Karpas-422 (cell line): ENCODE measurements around the gene CDC45. TPM values are rescaled to one million over a fixed set of nuclear protein-coding genes. Genes with fewer than 3 reads are reported as not detected.

Experiments
- DNase-seq: peaks from one replicate; pipeline ENCODE4 v3.0.0-alpha.2; 2015
- H2AFZ ChIP-seq: fragments of 200-600 bp; sonication (generic); 2 replicates; pipeline ENCODE4 v1.6.1; 2014; ENCODE audit warnings: antibody characterized with exemption, low read length, mixed read lengths
- H3K27ac ChIP-seq: fragments of 200-600 bp; sonication (generic); 2 replicates; pipeline ENCODE4 v1.5.1; 2014; ENCODE audit warnings: mild to moderate bottlenecking, low read length, moderate library complexity
- H3K27me3 ChIP-seq: fragments of 200-600 bp; sonication (generic); 2 replicates; pipeline ENCODE4 v1.6.1; 2014; ENCODE audit warnings: low read length, mixed read lengths
- H3K36me3 ChIP-seq: fragments of 200-600 bp; sonication (generic); 2 replicates; pipeline ENCODE4 v1.6.1; 2014; ENCODE audit warnings: low read length, mixed read lengths; ENCODE audit not compliant: insufficient read depth
- H3K4me1 ChIP-seq: fragments of 200-600 bp; sonication (generic); 2 replicates; pipeline ENCODE4 v1.6.1; 2014; ENCODE audit warnings: mild to moderate bottlenecking, low read length, mixed read lengths
- H3K4me2 ChIP-seq: fragments of 200-600 bp; sonication (generic); 2 replicates; pipeline ENCODE4 v1.6.1; 2014; ENCODE audit warnings: low read length, low read depth, mild to moderate bottlenecking; ENCODE audit not compliant: poor library complexity, severe bottlenecking
- H3K4me3 ChIP-seq: fragments of 200-600 bp; sonication (generic); 2 replicates; pipeline ENCODE4 v1.5.1; 2014; ENCODE audit warnings: mild to moderate bottlenecking, antibody characterized with exemption, low read length, mixed read lengths
- H3K79me2 ChIP-seq: fragments of 200-600 bp; sonication (generic); 2 replicates; pipeline ENCODE4 v1.6.1; 2014; ENCODE audit warnings: mild to moderate bottlenecking, low read length, mixed read lengths
- H3K9ac ChIP-seq: fragments of 200-600 bp; sonication (generic); 2 replicates; pipeline ENCODE4 v1.6.0; 2014; ENCODE audit warnings: low read length
- H3K9me2 ChIP-seq: fragments of 200-600 bp; sonication (generic), shearing (Covaris generic); replicated peaks from 2 replicates; pipeline ENCODE4 v1.6.0; 2014; ENCODE audit warnings: mild to moderate bottlenecking, low read length, moderate library complexity; ENCODE audit not compliant: insufficient read depth
- H3K9me3 ChIP-seq: fragments of 300-700, 200-600 bp; sonication (generic); 2 replicates; pipeline ENCODE4 v1.6.1; 2014; ENCODE audit warnings: low read length, mixed read lengths
- H4K20me1 ChIP-seq: fragments of 200-600 bp; sonication (generic); 2 replicates; pipeline ENCODE4 v1.6.1; 2014; ENCODE audit warnings: mild to moderate bottlenecking, antibody characterized with exemption, low read length, low read depth; ENCODE audit not compliant: insufficient read depth
- total RNA-seq: library from RNA; depleted of rRNA; stranded (reverse); fragments of >200 nt; shearing (Covaris generic); gene quantifications from 2 replicates; pipeline ENCODE4 v1.2.3, GENCODE V29; 2014; ENCODE audit warnings: low replicate concordance

CDC45 gene
- total RNA-seq, 1 experiment from 2014 or later = 28.1 TPM

DNA sequence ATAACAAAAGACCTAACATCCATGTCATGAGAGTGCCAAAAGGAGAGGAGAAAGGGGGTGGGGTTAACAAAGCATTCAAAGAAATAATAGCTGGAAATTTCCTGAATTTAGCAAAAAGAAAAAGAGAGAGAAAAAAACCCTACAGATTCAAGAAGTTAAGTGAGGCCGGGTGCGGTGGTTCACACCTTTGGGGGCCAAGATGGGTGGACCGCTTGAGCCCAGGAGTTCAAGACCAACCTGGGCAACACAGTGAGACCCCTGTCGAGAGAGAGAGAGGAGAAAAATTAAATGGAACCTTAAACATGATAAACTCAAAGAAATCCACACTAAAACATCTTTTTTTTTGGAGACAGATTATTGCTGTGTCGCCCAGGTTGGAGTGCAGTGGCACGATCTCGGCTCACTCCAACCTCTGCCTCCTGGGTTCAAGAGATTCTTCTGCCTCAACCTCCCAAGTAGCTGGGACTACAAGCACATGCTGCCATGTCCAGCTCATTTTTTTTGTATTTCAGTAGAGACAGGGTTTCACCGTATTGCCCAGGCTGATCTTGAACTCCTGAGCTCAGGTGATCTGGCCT lies 53.4 kb downstream of the CDC45 start:
- Histone ChIP-seq H4K20me1 (no peaks in the 10 kb centered on the region), H3K9me3 (no peaks in the 10 kb centered on the region), H3K9me2 (no peaks in the 10 kb centered on the region), H3K36me3 (no peaks in the 10 kb centered on the region), H3K79me2 (no peaks in the 10 kb centered on the region), H3K27me3 (no peaks in the 10 kb centered on the region), H3K9ac (no peak overlapping the region), H2AFZ (no peak overlapping the region), H3K27ac (no peak overlapping the region), H3K4me1 (no peaks in the 10 kb centered on the region), H3K4me3 (no peak overlapping the region), H3K4me2 (no peak overlapping the region)
- DNase-seq = no peak

DNA sequence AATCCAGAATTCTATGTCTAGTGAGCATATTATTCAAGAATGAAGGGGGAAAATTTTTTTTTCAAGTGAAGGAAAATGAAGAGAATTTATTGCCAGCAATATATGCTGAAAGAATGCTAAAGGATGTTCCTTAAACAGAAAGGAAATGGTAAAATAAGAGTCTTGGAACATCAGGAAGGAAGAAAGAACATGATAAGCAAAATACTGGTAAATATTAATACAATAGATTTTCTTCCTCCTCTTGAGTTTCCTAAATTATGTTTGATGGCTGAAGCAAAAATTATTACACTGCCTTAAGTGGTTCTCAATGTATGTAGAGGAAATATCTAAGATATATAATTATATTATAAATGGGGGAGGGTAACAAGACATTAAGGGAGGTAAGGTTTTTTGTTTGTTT lies 54.1 kb downstream of the CDC45 start:
- no peak overlapping the region for H3K4me2 ChIP-seq
- H3K9me3 ChIP-seq = no peaks in the 10 kb centered on the region
- no peak overlapping the region for H3K9ac ChIP-seq
- no peaks in the 10 kb centered on the region for H3K4me1 ChIP-seq
- H3K4me3 ChIP-seq = no peak overlapping the region
- no peak overlapping the region for H2AFZ ChIP-seq
- no peaks in the 10 kb centered on the region for H4K20me1 ChIP-seq
- H3K27me3 ChIP-seq = no peaks in the 10 kb centered on the region
- H3K9me2 ChIP-seq = no peaks in the 10 kb centered on the region
- no peak for DNase-seq
- no peaks in the 10 kb centered on the region for H3K79me2 ChIP-seq
- H3K36me3 ChIP-seq = no peaks in the 10 kb centered on the region
- no peak overlapping the region for H3K27ac ChIP-seq

DNA sequence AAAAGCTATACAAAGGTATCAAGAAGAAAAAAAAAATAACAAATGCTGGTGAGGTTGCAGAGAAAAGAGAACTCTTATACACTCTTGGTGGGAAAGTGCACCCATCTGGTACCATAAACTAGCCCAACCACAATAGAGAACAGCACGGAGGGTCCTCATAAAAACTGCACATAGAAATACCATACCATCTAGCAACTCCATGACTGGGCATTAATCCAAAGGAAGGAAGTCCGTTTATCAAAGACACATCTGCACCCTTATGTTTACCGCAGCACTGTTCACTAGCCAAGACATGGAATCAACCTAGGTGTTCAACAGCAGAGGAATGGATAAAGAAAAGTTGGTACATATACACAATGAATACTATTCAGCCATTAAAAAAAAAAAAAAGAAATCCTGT lies 55.3 kb downstream of the CDC45 start:
- no peaks in the 10 kb centered on the region for H3K9me2 ChIP-seq
- H3K9me3 ChIP-seq = no peaks in the 10 kb centered on the region
- no peak for DNase-seq
- no peaks in the 10 kb centered on the region for H3K79me2 ChIP-seq
- H3K4me2 ChIP-seq = no peak overlapping the region
- no peak overlapping the region for H3K27ac ChIP-seq
- no peak overlapping the region for H2AFZ ChIP-seq
- H3K27me3 ChIP-seq = no peaks in the 10 kb centered on the region
- no peak overlapping the region for H3K9ac ChIP-seq
- no peaks in the 10 kb centered on the region for H3K4me1 ChIP-seq
- H3K4me3 ChIP-seq = no peak overlapping the region
- no peaks in the 10 kb centered on the region for H3K36me3 ChIP-seq
- no peaks in the 10 kb centered on the region for H4K20me1 ChIP-seq

DNA sequence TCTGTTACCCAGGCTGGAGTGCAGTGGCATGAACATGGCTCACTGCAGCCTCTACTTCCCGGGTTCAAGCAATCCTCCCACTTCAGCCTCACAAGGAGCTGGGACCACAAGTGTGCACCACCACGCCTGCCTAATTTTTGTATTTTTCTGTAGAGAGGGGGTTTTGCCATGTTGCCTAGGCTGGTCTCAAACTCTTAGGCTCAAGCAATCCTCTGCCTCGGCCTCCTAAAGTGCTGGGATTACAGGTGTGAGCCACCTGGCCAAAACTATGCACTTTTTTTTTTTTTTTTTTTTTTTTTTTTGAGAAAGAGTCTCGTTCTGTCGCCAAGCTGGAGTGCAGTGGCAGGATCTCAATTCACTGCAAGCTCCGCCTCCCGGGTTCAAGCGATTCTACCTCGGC lies 56.8 kb downstream of the CDC45 start:
- no peak for DNase-seq
- Histone ChIP-seq H3K27me3 (no peaks in the 10 kb centered on the region), H3K4me1 (no peaks in the 10 kb centered on the region), H3K79me2 (no peaks in the 10 kb centered on the region), H4K20me1 (no peaks in the 10 kb centered on the region), H3K36me3 (no peaks in the 10 kb centered on the region), H2AFZ (no peak overlapping the region), H3K9me3 (no peaks in the 10 kb centered on the region), H3K4me3 (no peak overlapping the region), H3K9me2 (no peaks in the 10 kb centered on the region), H3K9ac (no peak overlapping the region), H3K27ac (no peak overlapping the region), H3K4me2 (no peak overlapping the region)

DNA sequence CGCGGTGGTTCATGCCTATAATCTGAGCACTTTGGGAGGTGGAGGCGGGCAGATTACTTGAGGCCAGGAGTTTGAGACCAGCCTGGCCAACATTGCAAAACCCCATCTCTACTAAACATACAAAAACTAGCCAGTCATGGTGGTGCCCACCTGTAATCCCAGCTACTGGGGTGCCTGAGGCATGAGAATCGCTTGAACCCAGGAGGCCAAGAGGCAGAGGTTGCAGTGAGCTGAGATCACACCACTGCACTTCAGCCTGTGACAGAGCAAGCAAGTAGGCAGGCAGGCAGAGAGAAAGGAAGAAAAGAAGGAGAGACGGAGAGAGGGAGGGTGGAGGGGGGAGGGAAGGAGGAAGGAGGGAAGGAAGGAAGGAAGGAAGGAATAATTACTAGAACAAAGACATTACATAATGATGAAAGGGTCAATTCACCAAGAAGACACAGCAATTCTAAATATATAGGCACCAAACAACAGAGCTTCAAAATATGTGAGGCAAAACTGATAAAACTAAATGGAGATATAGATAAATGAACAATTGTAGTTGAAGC lies 58.3 kb downstream of the CDC45 start:
- Histone ChIP-seq H3K27ac (no peak overlapping the region), H3K9ac (no peak overlapping the region), H3K4me2 (no peak overlapping the region), H4K20me1 (no peaks in the 10 kb centered on the region), H3K4me1 (no peaks in the 10 kb centered on the region), H3K9me3 (no peaks in the 10 kb centered on the region), H3K4me3 (no peak overlapping the region), H3K36me3 (no peaks in the 10 kb centered on the region), H2AFZ (no peak overlapping the region), H3K9me2 (no peaks in the 10 kb centered on the region), H3K79me2 (no peaks in the 10 kb centered on the region), H3K27me3 (no peaks in the 10 kb centered on the region)
- DNase-seq = no peak

GRCh38 chr22:19540394-19540793 lies 60.7 kb downstream of the CDC45 start:
- no peaks in the 10 kb centered on the region for H3K27me3 ChIP-seq
- no peaks in the 10 kb centered on the region for H3K9me2 ChIP-seq
- no peaks in the 10 kb centered on the region for H3K79me2 ChIP-seq
- H3K4me1 ChIP-seq = no peaks in the 10 kb centered on the region
- no peak overlapping the region for H3K27ac ChIP-seq
- no peak overlapping the region for H3K4me3 ChIP-seq
- DNase-seq = no peak
- no peak overlapping the region for H3K9ac ChIP-seq
- H2AFZ ChIP-seq = no peak overlapping the region
- H3K36me3 ChIP-seq = no peaks in the 10 kb centered on the region
- no peaks in the 10 kb centered on the region for H3K9me3 ChIP-seq
- H4K20me1 ChIP-seq = no peaks in the 10 kb centered on the region
- H3K4me2 ChIP-seq = no peak overlapping the region

- DNase-seq = no peak
- Histone ChIP-seq H4K20me1 (no peaks in the 10 kb centered on the region), H3K9me2 (no peaks in the 10 kb centered on the region), H3K36me3 (no peaks in the 10 kb centered on the region), H2AFZ (no peak overlapping the region), H3K4me1 (no peaks in the 10 kb centered on the region), H3K4me2 (no peak overlapping the region), H3K4me3 (no peak overlapping the region), H3K9me3 (no peaks in the 10 kb centered on the region), H3K27ac (no peak overlapping the region), H3K79me2 (no peaks in the 10 kb centered on the region), H3K27me3 (no peaks in the 10 kb centered on the region), H3K9ac (no peak overlapping the region)
These were observed 64.4 kb downstream of the CDC45 start for GRCh38 chr22:19543970-19544708.

GRCh38 chr22:19545935-19546207 lies 66.2 kb downstream of the CDC45 start:
- Histone ChIP-seq H3K79me2 (no peaks in the 10 kb centered on the region), H4K20me1 (no peaks in the 10 kb centered on the region), H3K4me2 (no peak overlapping the region), H3K27ac (no peak overlapping the region), H2AFZ (no peak overlapping the region), H3K27me3 (no peaks in the 10 kb centered on the region), H3K9me2 (no peaks in the 10 kb centered on the region), H3K9me3 (no peaks in the 10 kb centered on the region), H3K4me3 (no peak overlapping the region), H3K36me3 (no peaks in the 10 kb centered on the region), H3K4me1 (no peaks in the 10 kb centered on the region), H3K9ac (no peak overlapping the region)
- no peak for DNase-seq
